PFSK-1 (cell line): ENCODE data around the gene DLGAP1.

ENCODE experiments used
- FOXP2 ChIP-seq: optimal IDR thresholded peaks from 2 replicates; pipeline ENCODE3; 2011; ENCODE audit warnings: borderline replicate concordance, control low read depth, inconsistent platforms; ENCODE audit not compliant: insufficient read depth; ENCODE audit errors: extremely low read length, extremely low read depth
- POLR2AphosphoS5 ChIP-seq: IDR thresholded peaks from 2 replicates; pipeline ENCODE4 v1.6.1; 2012; ENCODE audit warnings: low read depth, mild to moderate bottlenecking, control low read depth, low read length, moderate library complexity
- SIN3A ChIP-seq: IDR thresholded peaks from 2 replicates; pipeline ENCODE4 v1.6.1; 2012; ENCODE audit warnings: mild to moderate bottlenecking, low read length, moderate library complexity, borderline replicate concordance; ENCODE audit not compliant: insufficient read depth
- TAF1 ChIP-seq: IDR thresholded peaks from 2 replicates; pipeline ENCODE4 v1.6.1; 2012; ENCODE audit warnings: low read length, control low read depth, borderline replicate concordance; ENCODE audit not compliant: insufficient read depth
- TF ChIP-seq, protein P1 (sequence below), 2 experiments: IDR thresholded peaks; 2 replicates each; pipeline versions ENCODE4 v1.6.1 to v1.8.0; 2011 to 2012; ENCODE audit warnings: low read depth in 2 of 2, low read length in 2 of 2, control low read depth in 1 of 2, inconsistent platforms in 1 of 2, mild to moderate bottlenecking in 1 of 2, moderate library complexity in 1 of 2; ENCODE audit not compliant: insufficient read depth in 1 of 2

- TF ChIP-seq TAF1, result no peak
- TF ChIP-seq POLR2AphosphoS5, result no peak
- TF ChIP-seq, protein P1, sequence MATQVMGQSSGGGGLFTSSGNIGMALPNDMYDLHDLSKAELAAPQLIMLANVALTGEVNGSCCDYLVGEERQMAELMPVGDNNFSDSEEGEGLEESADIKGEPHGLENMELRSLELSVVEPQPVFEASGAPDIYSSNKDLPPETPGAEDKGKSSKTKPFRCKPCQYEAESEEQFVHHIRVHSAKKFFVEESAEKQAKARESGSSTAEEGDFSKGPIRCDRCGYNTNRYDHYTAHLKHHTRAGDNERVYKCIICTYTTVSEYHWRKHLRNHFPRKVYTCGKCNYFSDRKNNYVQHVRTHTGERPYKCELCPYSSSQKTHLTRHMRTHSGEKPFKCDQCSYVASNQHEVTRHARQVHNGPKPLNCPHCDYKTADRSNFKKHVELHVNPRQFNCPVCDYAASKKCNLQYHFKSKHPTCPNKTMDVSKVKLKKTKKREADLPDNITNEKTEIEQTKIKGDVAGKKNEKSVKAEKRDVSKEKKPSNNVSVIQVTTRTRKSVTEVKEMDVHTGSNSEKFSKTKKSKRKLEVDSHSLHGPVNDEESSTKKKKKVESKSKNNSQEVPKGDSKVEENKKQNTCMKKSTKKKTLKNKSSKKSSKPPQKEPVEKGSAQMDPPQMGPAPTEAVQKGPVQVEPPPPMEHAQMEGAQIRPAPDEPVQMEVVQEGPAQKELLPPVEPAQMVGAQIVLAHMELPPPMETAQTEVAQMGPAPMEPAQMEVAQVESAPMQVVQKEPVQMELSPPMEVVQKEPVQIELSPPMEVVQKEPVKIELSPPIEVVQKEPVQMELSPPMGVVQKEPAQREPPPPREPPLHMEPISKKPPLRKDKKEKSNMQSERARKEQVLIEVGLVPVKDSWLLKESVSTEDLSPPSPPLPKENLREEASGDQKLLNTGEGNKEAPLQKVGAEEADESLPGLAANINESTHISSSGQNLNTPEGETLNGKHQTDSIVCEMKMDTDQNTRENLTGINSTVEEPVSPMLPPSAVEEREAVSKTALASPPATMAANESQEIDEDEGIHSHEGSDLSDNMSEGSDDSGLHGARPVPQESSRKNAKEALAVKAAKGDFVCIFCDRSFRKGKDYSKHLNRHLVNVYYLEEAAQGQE (IDR thresholded peaks at IDR 0.05; ENCODE audit: insufficient read depth in 1 of 2, low read depth in 2 of 2, low read length in 2 of 2), result no peak
- no peak for TF ChIP-seq SIN3A
- TF ChIP-seq FOXP2, result no peak
Observed at GRCh38 chr18:3960977-3961376, 494.1 kb downstream of the DLGAP1 start.
